GM12864 (cell line): ENCODE data around the gene HSPD1.

Source experiments
- DNase-seq: peaks from one replicate; pipeline ENCODE4 v3.0.0-alpha.2; 2011; ENCODE audit warnings: low read depth
- H3K4me3 ChIP-seq: 2 replicates; pipeline ENCODE4 v1.5.1; 2011; ENCODE audit warnings: mild to moderate bottlenecking, low read depth, low read length, control low read depth
- TF ChIP-seq, protein P1 (sequence below): IDR thresholded peaks from 2 replicates; pipeline ENCODE4 v1.5.1; 2011; ENCODE audit warnings: low read depth, mild to moderate bottlenecking, moderate library complexity, low read length, control low read depth, inconsistent platforms; ENCODE audit errors: missing control alignments

Gene HSPD1

DNA sequence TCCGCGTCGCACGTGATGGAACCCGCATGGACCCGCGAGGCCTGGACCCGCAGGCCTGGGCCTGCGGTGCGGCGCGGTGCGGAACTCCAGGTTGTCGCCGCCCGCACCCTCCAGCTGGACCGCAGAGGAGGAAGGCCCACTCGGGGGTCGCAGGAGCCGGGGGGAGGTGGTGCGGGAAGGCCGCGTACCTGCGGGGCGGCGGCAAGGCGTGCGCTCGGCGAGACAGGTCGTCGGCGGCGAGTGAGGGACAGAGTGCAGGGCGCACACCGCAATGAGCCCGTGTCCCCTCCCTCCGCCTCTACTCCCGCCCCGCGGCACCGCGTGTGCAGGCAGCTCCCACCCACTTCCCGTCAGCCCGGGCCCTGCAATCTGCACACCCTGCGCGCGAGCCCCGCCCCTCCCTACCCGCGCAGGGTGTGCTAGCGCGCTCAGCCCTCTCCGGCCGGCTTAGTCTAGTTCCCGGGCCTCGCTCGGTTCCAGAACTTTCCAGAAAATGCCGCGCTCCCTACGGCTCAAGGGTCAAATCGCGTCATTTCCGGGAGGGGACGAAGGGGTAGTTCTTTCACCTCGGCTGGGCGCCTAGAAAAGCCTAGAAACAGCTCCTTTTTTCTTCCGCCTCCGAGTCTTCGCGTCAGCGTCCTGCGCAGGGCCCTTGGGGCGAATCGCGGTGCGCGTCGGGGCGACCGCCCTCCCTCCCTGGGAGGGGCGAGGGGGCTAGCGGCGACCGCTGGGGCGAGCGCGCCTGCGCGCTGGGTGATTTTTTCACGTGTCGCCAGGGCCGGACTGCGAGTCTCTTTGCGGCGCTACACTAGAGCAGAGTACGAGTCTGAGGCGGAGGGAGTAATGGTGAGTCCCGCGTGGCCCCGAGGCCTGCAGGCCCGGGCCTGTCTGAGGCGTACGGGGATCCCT, at the start of gene HSPD1, which contains the start of gene HSPE1:
Gene HSPD1, minus strand, starts transcription at position 247 of the 909 bp plus-strand sequence. CDS start 992 bp downstream, outside the sequence.
Gene HSPE1, plus strand, starts transcription at position 786 of the 909 bp plus-strand sequence. Its CDS starts 58 bp downstream, at position 844.
- H3K4me3 ChIP-seq, result peak within 1 kb of the TSS; percentile 100
- peak; percentile 98 for DNase-seq
- TF ChIP-seq, protein P1, sequence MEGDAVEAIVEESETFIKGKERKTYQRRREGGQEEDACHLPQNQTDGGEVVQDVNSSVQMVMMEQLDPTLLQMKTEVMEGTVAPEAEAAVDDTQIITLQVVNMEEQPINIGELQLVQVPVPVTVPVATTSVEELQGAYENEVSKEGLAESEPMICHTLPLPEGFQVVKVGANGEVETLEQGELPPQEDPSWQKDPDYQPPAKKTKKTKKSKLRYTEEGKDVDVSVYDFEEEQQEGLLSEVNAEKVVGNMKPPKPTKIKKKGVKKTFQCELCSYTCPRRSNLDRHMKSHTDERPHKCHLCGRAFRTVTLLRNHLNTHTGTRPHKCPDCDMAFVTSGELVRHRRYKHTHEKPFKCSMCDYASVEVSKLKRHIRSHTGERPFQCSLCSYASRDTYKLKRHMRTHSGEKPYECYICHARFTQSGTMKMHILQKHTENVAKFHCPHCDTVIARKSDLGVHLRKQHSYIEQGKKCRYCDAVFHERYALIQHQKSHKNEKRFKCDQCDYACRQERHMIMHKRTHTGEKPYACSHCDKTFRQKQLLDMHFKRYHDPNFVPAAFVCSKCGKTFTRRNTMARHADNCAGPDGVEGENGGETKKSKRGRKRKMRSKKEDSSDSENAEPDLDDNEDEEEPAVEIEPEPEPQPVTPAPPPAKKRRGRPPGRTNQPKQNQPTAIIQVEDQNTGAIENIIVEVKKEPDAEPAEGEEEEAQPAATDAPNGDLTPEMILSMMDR, result no peak

DNA sequence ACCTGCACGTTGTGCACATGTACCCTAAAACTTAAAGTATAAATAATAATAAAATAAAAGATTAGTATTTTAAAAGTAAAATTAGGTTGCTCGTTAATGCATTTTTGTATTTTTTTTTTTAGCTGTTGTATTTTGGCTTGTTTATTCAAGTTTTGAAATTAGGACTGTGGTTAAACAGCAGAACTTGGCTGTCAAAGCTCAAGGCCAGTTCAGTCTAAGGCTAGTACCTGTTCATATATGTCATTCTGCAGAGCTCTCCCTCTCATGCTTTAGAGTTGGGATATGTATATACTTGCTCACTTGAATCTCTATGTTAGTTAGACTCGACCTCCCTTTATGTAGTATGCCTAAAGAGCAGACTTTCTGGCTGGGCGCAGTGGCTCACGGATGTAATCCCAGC, 48.9 kb upstream of the HSPD1 start:
- DNase-seq, result no peak
- TF ChIP-seq, protein P1, result no peak
- H3K4me3 ChIP-seq, result no peak overlapping the region

DNA sequence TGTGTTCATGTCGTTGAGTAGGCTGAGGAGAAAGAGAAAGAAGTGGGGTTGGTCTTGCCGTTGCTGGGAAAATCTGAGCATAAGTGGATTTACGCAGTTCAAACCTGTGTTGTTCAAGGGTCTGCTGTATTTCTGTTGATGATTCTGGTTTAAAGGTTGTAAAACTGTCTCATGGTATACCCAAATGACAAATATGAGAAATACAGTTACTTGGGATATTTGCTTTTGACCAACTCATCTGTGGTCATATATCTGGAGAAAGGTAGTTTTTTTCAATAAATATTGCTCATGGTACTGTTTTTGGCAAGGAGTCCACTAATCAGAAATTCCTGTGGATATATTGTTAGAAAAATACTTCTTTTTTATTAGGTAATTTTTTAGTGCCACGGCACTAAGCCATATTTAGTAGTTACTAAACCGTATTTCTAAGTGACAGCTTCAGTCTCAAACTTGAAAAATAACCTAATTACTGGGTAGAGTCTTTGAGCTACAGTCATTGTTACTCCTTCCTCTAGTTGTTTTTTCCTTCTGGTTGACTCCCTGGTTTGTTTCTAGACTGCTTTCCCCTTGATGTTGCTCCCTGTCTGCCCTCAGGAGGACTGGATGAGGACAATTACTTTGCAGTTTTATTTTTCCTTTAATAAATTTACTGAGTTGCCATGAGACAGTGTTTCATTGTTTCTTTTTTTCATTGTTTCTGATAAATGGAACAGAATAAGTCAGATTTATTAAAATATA, 47.7 kb upstream of the HSPD1 start:
- H3K4me3 ChIP-seq, result no peak overlapping the region
- DNase-seq, result no peak
- TF ChIP-seq, protein P1, result no peak

DNA sequence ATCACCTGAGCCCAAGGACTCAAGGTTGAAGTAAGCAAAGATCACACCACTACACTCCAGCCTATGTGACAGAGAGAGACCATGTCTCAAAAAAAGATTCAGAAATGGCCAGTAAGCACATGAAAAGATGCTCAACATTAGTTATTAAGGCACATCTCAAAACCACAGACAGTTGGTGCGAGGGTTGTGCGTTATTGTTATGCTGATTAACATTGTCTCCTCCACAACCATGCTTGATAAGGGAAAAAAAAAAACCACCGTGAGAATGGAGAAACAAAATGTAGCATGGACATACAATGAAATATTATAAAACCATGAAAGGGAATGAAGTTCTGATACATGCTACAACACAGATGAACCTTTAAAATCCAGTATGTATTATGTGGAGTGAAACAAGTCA, 43.6 kb upstream of the HSPD1 start:
- no peak for DNase-seq
- H3K4me3 ChIP-seq, result no peak overlapping the region
- TF ChIP-seq, protein P1, result no peak

DNA sequence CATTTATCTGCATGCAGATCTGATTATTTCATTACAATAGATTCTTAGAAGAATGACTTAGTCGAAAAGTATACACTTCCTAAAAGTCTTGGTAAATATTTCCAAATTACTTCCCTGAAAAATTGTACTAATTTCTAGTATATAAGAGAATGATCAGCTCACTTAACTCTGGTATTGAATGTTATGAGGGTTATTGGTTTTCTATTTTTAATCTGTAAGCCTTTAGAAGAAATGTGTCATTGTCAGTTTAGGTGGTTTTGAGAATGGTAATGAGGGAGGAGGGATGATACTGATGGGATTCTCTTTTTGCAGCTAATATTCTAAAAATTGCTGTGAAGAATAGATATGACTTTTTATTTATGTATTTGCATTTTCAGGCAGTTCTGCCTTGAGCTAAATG, 40.1 kb upstream of the HSPD1 start:
- TF ChIP-seq, protein P1, result no peak
- no peak overlapping the region for H3K4me3 ChIP-seq
- no peak for DNase-seq

DNA sequence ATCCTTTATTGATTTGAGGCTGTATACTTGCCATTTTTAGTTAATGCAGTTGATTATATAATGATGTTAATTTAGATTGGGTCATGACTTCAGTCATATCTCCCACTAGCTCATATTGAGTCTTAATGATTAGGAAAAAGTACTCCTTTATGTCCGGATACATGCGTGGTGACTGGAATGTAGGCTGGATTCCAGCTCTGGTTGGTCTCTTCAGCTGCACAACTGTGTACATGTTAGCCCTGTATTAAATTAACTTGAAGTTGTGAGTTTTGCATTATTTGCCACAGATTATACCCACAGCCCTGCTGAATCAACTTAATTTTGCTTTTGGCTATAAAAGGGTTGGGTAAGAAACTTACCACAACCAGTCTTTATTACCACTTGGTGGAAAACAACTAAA, 38.8 kb upstream of the HSPD1 start:
- H3K4me3 ChIP-seq, result no peak overlapping the region
- DNase-seq, result no peak
- TF ChIP-seq, protein P1, result no peak
